Esophagus muscularis mucosa (tissue), 4 donors: ENCODE measurements around the gene NFASC. TPM values are rescaled to one million over a fixed set of nuclear protein-coding genes. Genes with fewer than 3 reads are reported as not detected.

ENCODE experiments used
- DNase-seq: peaks from one replicate; pipeline ENCODE4 v3.0.0-alpha.2; 2017; ENCODE audit errors: extremely low spot score
- H3K27ac ChIP-seq, 4 donors: fragments of 200-600 bp; sonication (generic); replicated peaks in 1 of 4; 1 replicate in 3 of 4; 2 replicates in 1 of 4; pipeline ENCODE4 v1.5.1; 2016 to 2019; ENCODE audit warnings: mild to moderate bottlenecking in 1 of 4
- H3K27me3 ChIP-seq, 4 donors: fragments of 200-600 bp; sonication (generic); one replicate each; pipeline versions ENCODE4 v1.5.1 to v1.6.0; 2016 to 2019
- H3K36me3 ChIP-seq, 4 donors: fragments of 200-600 bp; sonication (generic); one replicate each; pipeline ENCODE4 v1.5.1; 2016 to 2019
- H3K4me1 ChIP-seq, 4 donors: fragments of 200-600 bp; sonication (generic); one replicate each; pipeline ENCODE4 v1.5.1; 2016 to 2019
- H3K4me3 ChIP-seq, 4 donors: fragments of 200-600 bp; sonication (generic); 1 replicate in 2 of 4; 2 replicates in 2 of 4; pipeline ENCODE4 v1.5.1; 2016 to 2019; ENCODE audit warnings: mild to moderate bottlenecking in 4 of 4, moderate library complexity in 1 of 4
- H3K9me3 ChIP-seq, 4 donors: fragments of 200-600 bp; sonication (generic); 1 replicate in 3 of 4; 2 replicates in 1 of 4; pipeline ENCODE4 v1.5.1; 2016 to 2019
- CTCF ChIP-seq, 3 experiments: fragments of 200-600 bp in 2 of 3; fragments of 450-650 bp in 1 of 3; sonication (generic) in 2 of 3; IDR thresholded peaks; one replicate each; pipeline ENCODE4 v1.5.1; 2017 to 2019; ENCODE audit warnings: antibody characterized with exemption in 3 of 3, mild to moderate bottlenecking in 2 of 3, moderate library complexity in 1 of 3
- EP300 ChIP-seq: sonication (generic); formaldehyde crosslinking; IDR thresholded peaks from one replicate; pipeline ENCODE4 v1.6.1; 2017; ENCODE audit warnings: antibody characterized with exemption
- POLR2A ChIP-seq: fragments of 450-650 bp; IDR thresholded peaks from one replicate; pipeline ENCODE4 v1.6.1; 2017; ENCODE audit warnings: antibody characterized with exemption, moderate library complexity, mild to moderate bottlenecking, low read depth
- POLR2AphosphoS5 ChIP-seq, 2 donors: sonication (generic); formaldehyde crosslinking; IDR thresholded peaks; one replicate each; pipeline ENCODE4 v1.6.1; 2017; ENCODE audit warnings: antibody characterized with exemption in 2 of 2
- WGBS: methylation state at CpG from one replicate; pipeline ENCODE4 v1.1.5; 2018; 5-methylcytosine and 5-hydroxymethylcytosine counted together
- intact Hi-C: fragments of 100-400 bp; cut with DNase I; formaldehyde crosslinking; loops from one replicate; pipeline ENCODE4 v1.15.1; 2023
- total RNA-seq, 4 donors: library from RNA; depleted of rRNA; stranded (reverse); fragments of >200 nt; gene quantifications; one replicate each; pipeline versions ENCODE4 v1.1.0 to v1.2.1, GENCODE V29; 2016

NFASC gene
- total RNA-seq, 4 donors from 2014 or later = 31.1 to 122 (median 64.7) TPM

GRCh38 chr1:204968135-204968534, 97.5 kb downstream of the NFASC start:
- Histone ChIP-seq H3K4me1 (no peaks in the 10 kb centered on the region), H3K27ac (no peak overlapping the region), H3K9me3 (no peaks in the 10 kb centered on the region), H3K36me3 (peaks cover 0 to 88% (median 46%) of the 10 kb centered on the region in 4 donors), H3K4me3 (no peak overlapping the region), H3K27me3 (no peaks in the 10 kb centered on the region)
- 77% methylated on average over 7 of the region's 10 CpGs for WGBS
- DNase-seq = no peak
- intact Hi-C loops = no loop called here
- TF ChIP-seq POLR2AphosphoS5 (IDR thresholded peaks at IDR 0.05) (no peak), EP300 (no peak), POLR2A (no peak), CTCF (IDR thresholded peaks at IDR 0.05) (no peak)

GRCh38 chr1:204968951-204969350, 98.3 kb downstream of the NFASC start:
- intact Hi-C loops = no loop called here
- H3K36me3 ChIP-seq = peaks cover 0 to 91% (median 48%) of the 10 kb centered on the region in 4 donors
- no peaks in the 10 kb centered on the region for H3K9me3 ChIP-seq
- WGBS = 82% methylated on average over 11 of the region's 16 CpGs
- no peak for TF ChIP-seq EP300
- no peak for TF ChIP-seq CTCF (IDR thresholded peaks at IDR 0.05)
- no peak for TF ChIP-seq POLR2AphosphoS5 (IDR thresholded peaks at IDR 0.05)
- no peak for TF ChIP-seq POLR2A
- no peaks in the 10 kb centered on the region for H3K27me3 ChIP-seq
- no peaks in the 10 kb centered on the region for H3K4me1 ChIP-seq
- H3K4me3 ChIP-seq = no peak overlapping the region
- DNase-seq = no peak
- H3K27ac ChIP-seq = no peak overlapping the region

- no peak for DNase-seq
- WGBS = 92% methylated on average over 2 of the region's 2 CpGs
- no peaks in the 10 kb centered on the region for H3K27me3 ChIP-seq
- peaks cover 0 to 94% (median 51%) of the 10 kb centered on the region in 4 donors for H3K36me3 ChIP-seq
- H3K27ac ChIP-seq = no peak overlapping the region
- intact Hi-C loops = no loop called here
- TF ChIP-seq POLR2A (no peak), EP300 (no peak), CTCF (IDR thresholded peaks at IDR 0.05) (no peak), POLR2AphosphoS5 (IDR thresholded peaks at IDR 0.05) (no peak)
- H3K9me3 ChIP-seq = no peaks in the 10 kb centered on the region
- H3K4me1 ChIP-seq = no peaks in the 10 kb centered on the region
- H3K4me3 ChIP-seq = no peak overlapping the region
Observed at GRCh38 chr1:204970937-204971336, 100.3 kb downstream of the NFASC start.

GRCh38 chr1:204971517-204972336, 101.1 kb downstream of the NFASC start:
- H3K4me3 ChIP-seq = no peak overlapping the region
- no peaks in the 10 kb centered on the region for H3K27me3 ChIP-seq
- H3K9me3 ChIP-seq = no peaks in the 10 kb centered on the region
- no peak for TF ChIP-seq POLR2AphosphoS5 (IDR thresholded peaks at IDR 0.05)
- TF ChIP-seq CTCF (IDR thresholded peaks at IDR 0.05) = no peak
- TF ChIP-seq EP300 = no peak
- TF ChIP-seq POLR2A = no peak
- WGBS = 61% methylated on average over 10 of the region's 12 CpGs
- H3K36me3 ChIP-seq = peaks cover 3 to 97% (median 52%) of the 10 kb centered on the region in 4 donors
- no peaks in the 10 kb centered on the region for H3K4me1 ChIP-seq
- intact Hi-C loops = no loop called here
- no peak overlapping the region for H3K27ac ChIP-seq
- DNase-seq = no peak
